GM12878 (cell line): ENCODE measurements around the gene IRX5.

Experiments used
- CREM ChIP-seq: IDR thresholded peaks from 2 replicates; pipeline ENCODE4 v1.6.1; 2014; ENCODE audit warnings: antibody characterized with exemption, low read depth
- CTCF ChIP-seq, 3 experiments: IDR thresholded peaks in 2 of 3; conservative IDR thresholded peaks in 1 of 3; 2 replicates each; pipeline ENCODE4 v1.5.1; 2011; ENCODE audit warnings: low read depth in 3 of 3, low read length in 3 of 3, mild to moderate bottlenecking in 3 of 3, control low read depth in 2 of 3, moderate library complexity in 2 of 3, inconsistent platforms in 1 of 3, mixed read lengths in 1 of 3; ENCODE audit not compliant: control insufficient read depth in 2 of 3, insufficient read depth in 1 of 3; ENCODE audit errors: extremely low read depth in 1 of 3
- EP300 ChIP-seq, 2 experiments: fragments of 150-350 bp in 1 of 2; IDR thresholded peaks; 2 replicates each; pipeline ENCODE4 v1.6.1; 2011 to 2012; ENCODE audit warnings: low read depth in 2 of 2, low read length in 2 of 2, borderline replicate concordance in 1 of 2, improper control_type of control experiment in 1 of 2, inconsistent platforms in 1 of 2; ENCODE audit not compliant: control insufficient read depth in 1 of 2
- TAF1 ChIP-seq: IDR thresholded peaks from 2 replicates; pipeline ENCODE4 v1.6.1; 2011; ENCODE audit warnings: mild to moderate bottlenecking, low read depth, low read length, borderline replicate concordance

GRCh38 chr16:54974367-54974766 is 43.7 kb downstream of the IRX5 start:
- no peak for TF ChIP-seq CTCF (IDR thresholded peaks at IDR 0.05 in 2 of 3, conservative IDR thresholded peaks at IDR 0.05 in 1 of 3; ENCODE audit: control insufficient read depth in 2 of 3, extremely low read depth in 1 of 3, insufficient read depth in 1 of 3, low read depth in 3 of 3, low read length in 3 of 3)
- TF ChIP-seq CREM = no peak
- TF ChIP-seq EP300 (IDR thresholded peaks at IDR 0.05; ENCODE audit: borderline replicate concordance in 1 of 2, control insufficient read depth in 1 of 2, low read depth in 2 of 2, low read length in 2 of 2) = no peak
- no peak for TF ChIP-seq TAF1
